ENCODE measurements around the gene ZSCAN25.

DNA sequence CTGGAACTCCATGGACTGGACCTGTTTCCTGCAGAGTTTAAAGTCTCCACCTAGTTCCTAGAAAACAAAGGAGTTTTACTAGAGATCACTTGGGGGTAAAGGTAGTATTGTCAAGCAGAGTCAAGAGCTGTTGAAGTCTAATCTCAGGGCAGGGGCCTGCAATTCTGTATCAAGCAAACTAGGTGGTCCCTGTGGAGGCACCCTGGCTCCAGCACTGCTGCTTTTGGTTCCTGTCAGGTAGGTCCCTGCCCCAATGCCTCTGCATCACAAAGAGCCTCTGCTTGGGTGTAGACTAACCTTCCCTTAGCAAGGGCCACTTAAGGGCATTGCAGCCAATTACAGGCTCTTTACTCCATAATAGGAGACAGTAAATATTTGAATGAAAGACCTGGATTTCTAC, 22.5 kb downstream of the ZSCAN25 start:
- TF ChIP-seq, protein P1, sequence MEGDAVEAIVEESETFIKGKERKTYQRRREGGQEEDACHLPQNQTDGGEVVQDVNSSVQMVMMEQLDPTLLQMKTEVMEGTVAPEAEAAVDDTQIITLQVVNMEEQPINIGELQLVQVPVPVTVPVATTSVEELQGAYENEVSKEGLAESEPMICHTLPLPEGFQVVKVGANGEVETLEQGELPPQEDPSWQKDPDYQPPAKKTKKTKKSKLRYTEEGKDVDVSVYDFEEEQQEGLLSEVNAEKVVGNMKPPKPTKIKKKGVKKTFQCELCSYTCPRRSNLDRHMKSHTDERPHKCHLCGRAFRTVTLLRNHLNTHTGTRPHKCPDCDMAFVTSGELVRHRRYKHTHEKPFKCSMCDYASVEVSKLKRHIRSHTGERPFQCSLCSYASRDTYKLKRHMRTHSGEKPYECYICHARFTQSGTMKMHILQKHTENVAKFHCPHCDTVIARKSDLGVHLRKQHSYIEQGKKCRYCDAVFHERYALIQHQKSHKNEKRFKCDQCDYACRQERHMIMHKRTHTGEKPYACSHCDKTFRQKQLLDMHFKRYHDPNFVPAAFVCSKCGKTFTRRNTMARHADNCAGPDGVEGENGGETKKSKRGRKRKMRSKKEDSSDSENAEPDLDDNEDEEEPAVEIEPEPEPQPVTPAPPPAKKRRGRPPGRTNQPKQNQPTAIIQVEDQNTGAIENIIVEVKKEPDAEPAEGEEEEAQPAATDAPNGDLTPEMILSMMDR (IDR thresholded peaks at IDR 0.05), result no peak
- no peak for TF ChIP-seq POLR2AphosphoS5 (IDR thresholded peaks at IDR 0.05)
